Mesangial cell (primary cell): Measurements from ENCODE around the gene RASEF. TPM values are rescaled to one million over a fixed set of nuclear protein-coding genes. Genes with fewer than 3 reads are reported as not detected.

Experiments
- total RNA-seq: library from RNA; depleted of rRNA; stranded (reverse); fragments of >200 nt; gene quantifications from 2 replicates; pipeline ENCODE4 v1.2.3, GENCODE V29; 2015

The RASEF gene
- total RNA-seq = 2.4 and 2.9 TPM in 2 replicates

GRCh38 chr9:83062651-83063527 lies at the start of gene RASEF:
Gene RASEF (minus strand): TSS chr9:83063142. CDS start chr9:83062867, 275 bp downstream.

